A673 (cell line): ENCODE measurements around the gene CCDC122. TPM values are rescaled to one million over a fixed set of nuclear protein-coding genes. Genes with fewer than 3 reads are reported as not detected.

Experiments
- BruUV-seq: library from RNA; stranded (reverse); fragments of 400-500 nt; replicated peaks from 2 replicates; lab custom pipeline; 2021; lab: Mats Ljungman, UMichigan
- CTCF ChIA-PET: fragments of 300-600 bp; sonication (Branson Sonifier 250); formaldehyde crosslinking; loops from one replicate; lab custom pipeline; 2022; ENCODE audit warnings: antibody characterized with exemption; lab: Charles Lee
- POLR2A ChIA-PET: fragments of 300-600 bp; sonication (Branson Sonifier 250); formaldehyde crosslinking; loops from one replicate; lab custom pipeline; 2022; ENCODE audit warnings: antibody characterized with exemption; ENCODE audit not compliant: low non-redundant PET; lab: Charles Lee
- DNase-seq: peaks from one replicate; pipeline ENCODE4 v3.0.0-alpha.2; 2015; ENCODE audit warnings: low spot score
- H3K27ac ChIP-seq: fragments of 200-600 bp; sonication (generic); 2 replicates; pipeline ENCODE4 v1.5.1; 2016; ENCODE audit warnings: mixed run types, low read depth, mild to moderate bottlenecking, mixed read lengths, antibody characterized with exemption, low read length; ENCODE audit not compliant: poor library complexity, severe bottlenecking
- H3K27me3 ChIP-seq: fragments of 200-600 bp; sonication (generic); replicated peaks from 2 replicates; pipeline ENCODE4 v1.6.1; 2017; ENCODE audit warnings: mixed run types, low read depth, mild to moderate bottlenecking, mixed read lengths, antibody characterized with exemption, low read length; ENCODE audit not compliant: insufficient read depth, poor library complexity
- H3K36me3 ChIP-seq: fragments of 200-600 bp; sonication (generic); 2 replicates; pipeline ENCODE4 v1.6.1; 2016; ENCODE audit warnings: mixed run types, mild to moderate bottlenecking, mixed read lengths, antibody characterized with exemption, low read length; ENCODE audit not compliant: insufficient read depth, poor library complexity, severe bottlenecking
- H3K4me1 ChIP-seq: fragments of 200-600 bp; sonication (generic); 2 replicates; pipeline ENCODE4 v1.6.1; 2017; ENCODE audit warnings: mixed run types, mild to moderate bottlenecking, mixed read lengths, antibody characterized with exemption, low read length; ENCODE audit not compliant: insufficient read depth, poor library complexity, severe bottlenecking
- H3K4me3 ChIP-seq: fragments of 200-600 bp; sonication (generic); 2 replicates; pipeline ENCODE4 v1.5.1; 2016; ENCODE audit warnings: low read depth, mixed run types, mild to moderate bottlenecking, mixed read lengths, low read length; ENCODE audit not compliant: poor library complexity, severe bottlenecking
- H3K9me3 ChIP-seq: fragments of 200-600 bp; sonication (generic); 2 replicates; pipeline ENCODE4 v1.6.1; 2016; ENCODE audit warnings: mixed run types, low read depth, mild to moderate bottlenecking, mixed read lengths, antibody characterized with exemption, low read length; ENCODE audit not compliant: poor library complexity, severe bottlenecking
- EZH2 ChIP-seq: fragments of 200-600 bp; sonication (generic); IDR thresholded peaks from 2 replicates; pipeline ENCODE4 v1.6.1; 2017; ENCODE audit warnings: borderline replicate concordance, low read depth, mild to moderate bottlenecking, mixed read lengths, antibody characterized with exemption, low read length; ENCODE audit not compliant: poor library complexity, severe bottlenecking
- intact Hi-C: fragments of 100-400 bp; cut with micrococcal nuclease; formaldehyde crosslinking; loops from one replicate; pipeline ENCODE4 v1.10.0; 2022; ENCODE audit not compliant: unreplicated experiment
- total RNA-seq: library from RNA; stranded (reverse); gene quantifications from 2 replicates; pipeline ENCODE4 v1.2.3, GENCODE V29; 2021
- TF ChIP-seq, protein P1 (sequence below): fragments of 300-800, 200-600 bp; sonication (generic); conservative IDR thresholded peaks from 2 replicates; pipeline ENCODE4 v1.5.1; 2017; ENCODE audit warnings: low read depth, mild to moderate bottlenecking, antibody characterized with exemption, low read length, moderate library complexity, mixed read lengths

The CCDC122 gene
- total RNA-seq, 1 experiment from 2014 or later, result 2.6 TPM

DNA sequence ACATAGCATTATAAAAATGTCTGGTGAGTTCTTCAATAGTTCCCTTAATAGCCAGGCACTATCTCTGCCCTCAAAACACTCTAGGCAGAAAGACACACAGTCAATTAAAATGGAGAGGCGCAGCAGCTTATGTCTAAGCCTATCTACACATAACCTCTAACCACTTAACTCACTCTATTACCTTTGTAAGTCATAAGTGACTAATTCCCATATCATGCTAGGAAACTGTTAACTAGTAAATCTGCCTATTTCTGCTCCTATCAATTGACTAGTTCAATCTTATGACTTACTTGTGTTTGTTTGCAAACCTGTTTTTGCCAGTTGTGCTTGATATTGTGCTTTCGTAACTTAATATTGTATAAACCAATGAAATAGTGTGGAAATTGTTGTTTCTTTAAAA lies 3.2 kb downstream of the CCDC122 start:
- BruUV-seq, result no TSS peak
- H3K27me3 ChIP-seq, result peaks cover 19% of the 10 kb centered on the region
- no peak for DNase-seq

DNA sequence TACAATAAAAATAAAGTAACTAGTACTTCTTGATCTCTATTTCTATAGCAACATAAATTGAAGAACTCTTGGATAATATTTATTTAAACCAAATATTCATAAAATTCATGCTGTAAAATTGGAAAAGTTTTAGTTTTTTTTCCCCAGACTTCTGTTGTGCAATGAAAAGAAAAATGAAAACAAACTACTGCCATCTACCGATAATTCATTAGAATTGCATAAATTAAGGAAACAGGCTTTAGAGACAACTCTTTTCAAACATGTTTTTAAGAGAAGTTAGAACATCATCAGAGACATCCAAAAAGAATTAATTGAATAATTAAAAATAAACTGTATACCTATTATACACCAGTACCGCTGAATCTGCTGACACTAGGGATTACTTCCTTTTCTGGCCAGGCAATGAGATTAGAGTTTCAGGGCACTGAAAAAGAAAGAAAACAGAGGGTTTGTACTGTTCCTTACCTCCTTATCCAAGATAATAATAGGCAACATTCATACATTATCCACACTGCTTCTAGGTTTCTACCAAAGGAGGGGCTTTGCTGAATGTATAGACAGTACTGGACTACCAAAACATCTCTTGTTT lies 4.9 kb downstream of the CCDC122 start:
- Histone ChIP-seq H3K9me3 (no peaks in the 10 kb centered on the region), H3K4me1 (no peaks in the 10 kb centered on the region), H3K27ac (no peak overlapping the region), H3K36me3 (no peaks in the 10 kb centered on the region), H3K4me3 (no peak overlapping the region), H3K27me3 (peaks cover 4% of the 10 kb centered on the region)
- ChIA-PET CTCF (no interaction called here), POLR2A (no interaction called here)
- TF ChIP-seq, protein P1, sequence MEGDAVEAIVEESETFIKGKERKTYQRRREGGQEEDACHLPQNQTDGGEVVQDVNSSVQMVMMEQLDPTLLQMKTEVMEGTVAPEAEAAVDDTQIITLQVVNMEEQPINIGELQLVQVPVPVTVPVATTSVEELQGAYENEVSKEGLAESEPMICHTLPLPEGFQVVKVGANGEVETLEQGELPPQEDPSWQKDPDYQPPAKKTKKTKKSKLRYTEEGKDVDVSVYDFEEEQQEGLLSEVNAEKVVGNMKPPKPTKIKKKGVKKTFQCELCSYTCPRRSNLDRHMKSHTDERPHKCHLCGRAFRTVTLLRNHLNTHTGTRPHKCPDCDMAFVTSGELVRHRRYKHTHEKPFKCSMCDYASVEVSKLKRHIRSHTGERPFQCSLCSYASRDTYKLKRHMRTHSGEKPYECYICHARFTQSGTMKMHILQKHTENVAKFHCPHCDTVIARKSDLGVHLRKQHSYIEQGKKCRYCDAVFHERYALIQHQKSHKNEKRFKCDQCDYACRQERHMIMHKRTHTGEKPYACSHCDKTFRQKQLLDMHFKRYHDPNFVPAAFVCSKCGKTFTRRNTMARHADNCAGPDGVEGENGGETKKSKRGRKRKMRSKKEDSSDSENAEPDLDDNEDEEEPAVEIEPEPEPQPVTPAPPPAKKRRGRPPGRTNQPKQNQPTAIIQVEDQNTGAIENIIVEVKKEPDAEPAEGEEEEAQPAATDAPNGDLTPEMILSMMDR, result peak; percentile 64
- TF ChIP-seq EZH2, result no peak
- peak; percentile 43 for DNase-seq
- intact Hi-C loops, result loop anchor here (2.0 to 5.0 kb wide), 2 partner anchors 787 to 906 kb away; no protein-coding TSS in a partner anchor
- BruUV-seq, result no TSS peak

More for the DNA sequence above, 3.2 kb downstream of the CCDC122 start:
- Histone ChIP-seq H3K4me1 (no peaks in the 10 kb centered on the region), H3K36me3 (no peaks in the 10 kb centered on the region), H3K27ac (no peak overlapping the region), H3K9me3 (no peaks in the 10 kb centered on the region), H3K4me3 (no peak overlapping the region)
- TF ChIP-seq, protein P1, result no peak
- TF ChIP-seq EZH2, result no peak
- CTCF ChIA-PET, result no interaction called here
- POLR2A ChIA-PET, result no interaction called here
- intact Hi-C loops, result loop anchor here (5.0 kb wide), 1 partner anchor 789 kb away; no protein-coding TSS in a partner anchor

DNA sequence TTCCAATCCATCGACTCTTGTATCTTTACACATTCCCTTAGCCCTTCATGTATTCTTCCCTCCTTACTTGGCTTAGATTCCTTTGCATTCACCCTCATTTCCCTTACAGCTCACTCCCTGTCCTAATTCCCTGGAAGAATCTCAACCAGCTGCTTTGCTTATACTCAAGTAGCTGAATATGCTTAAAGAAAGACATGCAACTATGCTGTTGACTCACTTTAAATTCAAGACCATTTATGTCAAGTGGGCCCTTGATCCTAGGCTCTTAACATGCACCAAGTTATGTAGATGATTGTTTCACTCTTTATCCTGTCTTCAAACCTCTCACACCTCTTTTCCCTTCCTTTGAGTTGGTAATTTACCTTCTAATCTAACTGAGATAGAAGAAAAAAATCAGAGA lies 7.4 kb downstream of the CCDC122 start:
- ChIA-PET CTCF (no interaction called here), POLR2A (no interaction called here)
- Histone ChIP-seq H3K4me1 (no peaks in the 10 kb centered on the region), H3K9me3 (no peaks in the 10 kb centered on the region), H3K4me3 (no peak overlapping the region), H3K27ac (no peak overlapping the region), H3K36me3 (no peaks in the 10 kb centered on the region), H3K27me3 (no peaks in the 10 kb centered on the region)
- no TSS peak for BruUV-seq
- no peak for DNase-seq
- TF ChIP-seq EZH2, result no peak
- TF ChIP-seq, protein P1, result no peak
- intact Hi-C loops, result no loop called here
